OCI-LY1 (cell line): ENCODE results near the gene GLRA3.
"Not testable (repeated sequence)": the region's sequence is repeated elsewhere in the genome, so short reads cannot be mapped to it uniquely, and the experiment has no call there.

Experiments used
- H2AFZ ChIP-seq: fragments of 200-600 bp; sonication (generic), shearing (Covaris generic); 2 replicates; pipeline ENCODE4 v1.6.0; 2014; ENCODE audit warnings: antibody characterized with exemption, mild to moderate bottlenecking, low read length
- H3F3A ChIP-seq: fragments of 200-600 bp; sonication (generic), shearing (Covaris generic); 2 replicates; pipeline ENCODE4 v1.6.0; 2014; ENCODE audit warnings: mild to moderate bottlenecking, antibody characterized with exemption, low read length, moderate library complexity; ENCODE audit not compliant: insufficient read depth
- H3K27ac ChIP-seq: fragments of 200-600 bp; sonication (generic); 2 replicates; pipeline ENCODE4 v1.5.1; 2014; ENCODE audit warnings: low read length, mixed run types, mild to moderate bottlenecking, low read depth; ENCODE audit not compliant: poor library complexity, severe bottlenecking
- H3K27me3 ChIP-seq: fragments of 200-600 bp; sonication (generic); 2 replicates; pipeline ENCODE4 v1.6.0; 2014; ENCODE audit warnings: antibody characterized with exemption, mild to moderate bottlenecking, low read length, moderate library complexity; ENCODE audit not compliant: insufficient read depth
- H3K36me3 ChIP-seq: fragments of 200-600 bp; sonication (generic); 2 replicates; pipeline ENCODE4 v1.6.1; 2014; ENCODE audit warnings: mild to moderate bottlenecking, antibody characterized with exemption, low read length, moderate library complexity, mixed read lengths; ENCODE audit not compliant: insufficient read depth
- H3K4me1 ChIP-seq: fragments of 200-600 bp; sonication (generic); 2 replicates; pipeline ENCODE4 v1.5.1; 2014; ENCODE audit warnings: mild to moderate bottlenecking, low read length, moderate library complexity; ENCODE audit not compliant: insufficient read depth, severe bottlenecking
- H3K4me2 ChIP-seq: fragments of 200-600 bp; sonication (generic), shearing (Covaris generic); 2 replicates; pipeline ENCODE4 v1.6.1; 2014; ENCODE audit warnings: low read length
- H3K4me3 ChIP-seq: fragments of 200-600 bp; sonication (generic); 2 replicates; pipeline ENCODE4 v1.5.1; 2014; ENCODE audit warnings: low read length, low read depth, mild to moderate bottlenecking, mixed read lengths; ENCODE audit not compliant: poor library complexity, severe bottlenecking
- H3K79me2 ChIP-seq: fragments of 200-600 bp; shearing (Covaris generic); 2 replicates; pipeline ENCODE4 v1.6.1; 2016; ENCODE audit warnings: mixed run types, low read length, mixed read lengths; ENCODE audit not compliant: insufficient read depth
- H3K9ac ChIP-seq: fragments of 200-600 bp; sonication (generic), shearing (Covaris generic); 2 replicates; pipeline ENCODE4 v1.6.1; 2014; ENCODE audit warnings: mild to moderate bottlenecking, low read length, mixed read lengths
- H3K9me2 ChIP-seq: fragments of 200-600 bp; sonication (generic), shearing (Covaris generic); 2 replicates; pipeline ENCODE4 v1.6.1; 2014; ENCODE audit warnings: low read depth, mild to moderate bottlenecking, low read length, mixed read lengths
- H3K9me3 ChIP-seq: fragments of 200-600 bp; shearing (Covaris generic); 2 replicates; pipeline ENCODE4 v1.6.1; 2014; ENCODE audit warnings: low read length, mixed read lengths
- H4K20me1 ChIP-seq: fragments of 200-600 bp; sonication (generic), shearing (Covaris generic); 2 replicates; pipeline ENCODE4 v1.6.0; 2016; ENCODE audit warnings: mild to moderate bottlenecking, low read length; ENCODE audit not compliant: insufficient read depth
- EZH2 ChIP-seq: fragments of 200-600 bp; sonication (generic), shearing (Covaris generic); IDR thresholded peaks from 2 replicates; pipeline ENCODE4 v1.8.0; 2017; ENCODE audit warnings: borderline replicate concordance, mixed run types, mild to moderate bottlenecking, antibody characterized with exemption, low read length, moderate library complexity, mixed read lengths
- TF ChIP-seq, protein P1 (sequence below): fragments of 200-600 bp; sonication (generic), shearing (Covaris generic); IDR thresholded peaks from 2 replicates; pipeline ENCODE4 v1.5.1; 2017; ENCODE audit warnings: mild to moderate bottlenecking, antibody characterized with exemption, low read length, moderate library complexity, mixed read lengths

The GLRA3 gene

DNA sequence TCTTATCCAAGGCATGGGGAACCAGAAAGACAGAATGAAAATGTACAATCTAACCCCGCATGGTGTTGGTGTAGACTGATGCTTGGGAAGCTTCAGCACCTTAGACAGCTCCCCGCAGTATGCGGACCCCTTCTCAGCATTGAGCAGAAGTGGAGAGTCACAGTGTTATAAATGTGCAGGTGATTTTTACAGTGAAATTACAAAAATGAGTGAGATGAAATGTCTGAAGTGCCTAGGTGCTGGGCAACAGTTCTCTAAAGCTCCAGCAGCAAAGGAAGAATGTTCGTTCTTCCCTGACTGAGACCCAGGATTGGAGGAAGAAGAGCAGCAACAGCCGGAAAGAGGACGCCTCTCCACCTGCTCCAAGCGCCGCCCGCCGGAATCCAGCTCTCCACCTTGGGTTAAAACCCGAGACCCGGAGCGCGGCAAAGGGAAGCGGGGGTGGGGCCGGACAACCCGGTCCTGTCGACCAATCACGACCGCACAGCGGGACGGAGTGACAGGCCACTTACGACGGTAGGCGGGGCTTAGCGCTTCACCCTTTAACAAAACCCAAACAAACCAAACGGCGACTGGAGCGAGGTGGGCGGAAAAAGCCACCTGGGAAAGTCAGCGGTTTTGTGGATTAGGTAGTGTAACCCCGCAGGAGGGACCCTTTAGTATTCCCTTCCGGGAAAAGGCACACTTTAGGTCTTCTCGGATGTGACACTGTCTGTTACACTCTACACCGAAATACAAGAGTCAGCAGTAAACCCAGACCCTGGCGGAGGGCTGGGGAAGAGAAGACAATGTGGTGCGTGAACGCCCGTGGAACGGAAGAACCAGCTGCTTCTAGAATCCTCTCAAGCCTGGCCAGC lies at the start of gene GLRA3:
GLRA3 (minus strand) TSS at position 403 of the 857 bp plus-strand sequence. CDS start 436 bp downstream, outside the sequence.
- H3K9ac ChIP-seq, result peak within 1 kb of the TSS; percentile 69
- no peaks in the 10 kb centered on the region for H3F3A ChIP-seq
- peak within 1 kb of the TSS; percentile 67 for H3K4me2 ChIP-seq
- H3K27me3 ChIP-seq, result no peaks in the 10 kb centered on the region
- H3K9me3 ChIP-seq, result peaks cover 10% of the 10 kb centered on the region; the same call in 1 of the 2 replicates
- TF ChIP-seq, protein P1, sequence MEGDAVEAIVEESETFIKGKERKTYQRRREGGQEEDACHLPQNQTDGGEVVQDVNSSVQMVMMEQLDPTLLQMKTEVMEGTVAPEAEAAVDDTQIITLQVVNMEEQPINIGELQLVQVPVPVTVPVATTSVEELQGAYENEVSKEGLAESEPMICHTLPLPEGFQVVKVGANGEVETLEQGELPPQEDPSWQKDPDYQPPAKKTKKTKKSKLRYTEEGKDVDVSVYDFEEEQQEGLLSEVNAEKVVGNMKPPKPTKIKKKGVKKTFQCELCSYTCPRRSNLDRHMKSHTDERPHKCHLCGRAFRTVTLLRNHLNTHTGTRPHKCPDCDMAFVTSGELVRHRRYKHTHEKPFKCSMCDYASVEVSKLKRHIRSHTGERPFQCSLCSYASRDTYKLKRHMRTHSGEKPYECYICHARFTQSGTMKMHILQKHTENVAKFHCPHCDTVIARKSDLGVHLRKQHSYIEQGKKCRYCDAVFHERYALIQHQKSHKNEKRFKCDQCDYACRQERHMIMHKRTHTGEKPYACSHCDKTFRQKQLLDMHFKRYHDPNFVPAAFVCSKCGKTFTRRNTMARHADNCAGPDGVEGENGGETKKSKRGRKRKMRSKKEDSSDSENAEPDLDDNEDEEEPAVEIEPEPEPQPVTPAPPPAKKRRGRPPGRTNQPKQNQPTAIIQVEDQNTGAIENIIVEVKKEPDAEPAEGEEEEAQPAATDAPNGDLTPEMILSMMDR, result no peak
- TF ChIP-seq EZH2, result no peak
- peak within 1 kb of the TSS; percentile 63 for H3K4me3 ChIP-seq
- peaks cover 8% of the 10 kb centered on the region for H3K36me3 ChIP-seq
- peaks cover 21% of the 10 kb centered on the region for H3K79me2 ChIP-seq
- H2AFZ ChIP-seq, result peak within 1 kb of the TSS; percentile 15; the same call in 1 of the 2 replicates
- peaks cover 9% of the 10 kb centered on the region for H3K4me1 ChIP-seq
- H3K27ac ChIP-seq, result peak within 1 kb of the TSS; percentile 83
- H3K9me2 ChIP-seq, result no peaks in the 10 kb centered on the region
- no peaks in the 10 kb centered on the region for H4K20me1 ChIP-seq

DNA sequence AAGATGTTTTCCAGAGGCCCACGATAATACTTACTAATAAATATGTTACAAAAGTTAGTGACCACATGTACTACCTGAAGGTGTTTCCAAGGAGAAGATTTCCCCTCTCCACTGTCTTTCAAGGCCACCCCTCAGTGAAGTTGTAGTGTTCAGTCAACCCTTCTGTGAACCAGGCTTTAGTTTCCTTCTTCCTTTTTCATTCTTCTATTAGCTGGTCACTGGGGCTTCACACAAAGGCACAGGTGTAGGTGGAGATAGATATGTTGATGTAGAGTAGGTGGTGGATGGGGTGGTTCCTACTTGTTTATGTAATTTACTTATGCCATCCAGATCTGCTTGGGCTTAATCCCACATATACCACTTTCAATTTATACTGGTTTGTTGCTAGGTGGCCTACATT lies 45.9 kb upstream of the GLRA3 start:
- H3K36me3 ChIP-seq, result peaks cover 44% of the 10 kb centered on the region
- TF ChIP-seq EZH2, result no peak
- TF ChIP-seq, protein P1, result no peak
- H3K9ac ChIP-seq, result peak overlapping the region; percentile 56
- peaks cover 7% of the 10 kb centered on the region for H3K9me3 ChIP-seq
- peak overlapping the region; percentile 44 for H3K4me3 ChIP-seq
- no peaks in the 10 kb centered on the region for H3F3A ChIP-seq
- no peaks in the 10 kb centered on the region for H3K9me2 ChIP-seq
- no peaks in the 10 kb centered on the region for H3K79me2 ChIP-seq
- peak overlapping the region; percentile 94 for H3K27ac ChIP-seq
- H3K4me2 ChIP-seq, result peak overlapping the region; percentile 44
- H4K20me1 ChIP-seq, result no peaks in the 10 kb centered on the region
- no peak overlapping the region for H2AFZ ChIP-seq
- no peaks in the 10 kb centered on the region for H3K27me3 ChIP-seq
- peaks cover 44% of the 10 kb centered on the region for H3K4me1 ChIP-seq

DNA sequence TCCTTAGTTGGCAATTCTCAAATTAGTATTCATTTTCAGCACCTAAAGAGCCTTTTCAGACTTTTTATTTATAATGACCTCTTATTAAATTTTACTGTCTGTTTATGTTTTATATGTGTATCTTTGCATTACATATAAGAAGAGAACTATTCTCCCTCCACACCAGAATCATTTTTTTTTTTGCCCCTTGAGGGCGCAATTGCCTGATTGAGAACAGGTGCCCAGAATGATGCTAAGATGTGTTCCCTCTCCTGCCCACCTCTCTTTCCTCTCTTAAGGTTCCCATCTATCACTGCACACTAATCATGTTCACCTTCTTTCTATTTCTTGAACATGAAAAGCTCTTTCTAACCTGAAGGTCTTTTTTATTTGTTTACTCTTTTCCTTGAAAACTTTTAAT lies 44.9 kb upstream of the GLRA3 start:
- Histone ChIP-seq H3K79me2 (no peaks in the 10 kb centered on the region), H3K27ac (peak overlapping the region; percentile 94), H3K4me2 (peak overlapping the region; percentile 44), H3K9ac (peak overlapping the region; percentile 56), H3K4me3 (peak overlapping the region; percentile 44), H2AFZ (peak overlapping the region; percentile 96), H3F3A (no peaks in the 10 kb centered on the region), H3K4me1 (peaks cover 40% of the 10 kb centered on the region), H3K9me3 (peaks cover 9% of the 10 kb centered on the region), H4K20me1 (no peaks in the 10 kb centered on the region), H3K36me3 (peaks cover 44% of the 10 kb centered on the region), H3K27me3 (no peaks in the 10 kb centered on the region), H3K9me2 (no peaks in the 10 kb centered on the region)
- TF ChIP-seq, protein P1, result peak; percentile 78
- no peak for TF ChIP-seq EZH2

DNA sequence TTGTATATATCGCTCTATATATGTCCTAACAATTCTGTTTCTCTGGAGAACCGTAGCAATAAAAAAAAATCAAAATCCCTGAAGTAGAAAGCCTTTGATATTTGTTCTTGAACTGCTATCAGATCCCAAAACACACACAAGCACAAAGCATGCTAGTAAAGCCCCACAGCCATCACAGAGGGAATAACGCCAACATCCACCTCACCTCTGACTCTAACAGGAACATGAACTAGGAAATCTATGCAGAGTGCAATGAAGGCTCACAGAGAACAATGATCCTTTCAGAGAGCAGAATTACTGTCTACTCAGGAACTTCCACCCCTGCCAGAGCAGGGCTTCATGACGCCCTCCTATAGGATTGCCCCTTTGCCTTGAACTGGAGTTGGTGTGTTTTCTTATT lies 44.1 kb upstream of the GLRA3 start:
- peak overlapping the region; percentile 23 for H3K4me3 ChIP-seq
- not testable (repeated sequence) for H4K20me1 ChIP-seq, H3K79me2 ChIP-seq, H3K9me2 ChIP-seq, H3K27me3 ChIP-seq, H2AFZ ChIP-seq, H3F3A ChIP-seq, H3K9me3 ChIP-seq
- H3K4me1 ChIP-seq, result peaks cover 40% of the 10 kb centered on the region
- peaks cover 47% of the 10 kb centered on the region for H3K36me3 ChIP-seq
- peak overlapping the region; percentile 56; the same call in 1 of the 2 replicates for H3K9ac ChIP-seq
- peak overlapping the region; percentile 44; the same call in 1 of the 2 replicates for H3K4me2 ChIP-seq
- H3K27ac ChIP-seq, result peak overlapping the region; percentile 94
